ENCODE results near the gene TBRG1. TPM values are rescaled to one million over a fixed set of nuclear protein-coding genes. Genes with fewer than 3 reads are reported as not detected.

Gene TBRG1
- total and polyA plus RNA-seq, 2 experiments from 2014 or later = 27.6 to 43.1 TPM

DNA sequence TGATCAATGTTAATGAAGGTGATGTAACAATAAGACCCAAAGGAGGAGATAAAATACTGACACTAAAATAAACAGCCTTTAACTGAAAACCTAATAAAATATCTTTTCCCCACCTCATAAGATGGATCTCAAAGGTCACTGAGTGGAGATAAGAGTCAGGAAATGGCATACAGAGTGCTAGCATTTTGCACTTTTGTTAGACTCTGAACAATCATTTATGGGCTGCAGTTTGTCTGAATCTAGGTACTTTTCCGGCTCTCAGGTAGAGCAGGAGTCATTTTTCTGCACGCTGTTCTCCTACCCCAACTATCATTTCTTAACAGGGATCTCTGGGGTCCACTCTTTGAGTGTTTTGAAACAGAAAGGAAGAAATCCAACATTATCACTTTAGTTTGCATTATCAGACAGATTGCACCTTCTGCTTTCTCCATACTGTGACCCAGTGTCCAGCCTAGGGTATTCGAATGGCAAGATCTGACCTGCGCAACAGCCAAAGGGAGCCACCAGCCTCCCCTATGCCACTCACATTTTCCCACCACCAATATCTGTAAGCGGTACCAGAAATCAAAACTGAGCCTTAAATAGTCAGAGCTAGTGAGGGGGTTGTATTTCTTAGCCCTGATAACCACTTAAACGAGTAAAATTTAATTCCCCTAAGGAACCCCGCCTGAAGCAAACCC, 50.0 kb downstream of the TBRG1 start:
- WGBS, 2 experiments (ENCODE audit: low coverage in 1 of 2, low lambda C conversion rate in 2 of 2, missing lambda C conversion rate in 2 of 2) = 57 to 58% methylated on average over 7 of the region's 7 CpGs
- no peaks in the 10 kb centered on the region for H4K20me1 ChIP-seq (ENCODE audit: insufficient read depth)

DNA sequence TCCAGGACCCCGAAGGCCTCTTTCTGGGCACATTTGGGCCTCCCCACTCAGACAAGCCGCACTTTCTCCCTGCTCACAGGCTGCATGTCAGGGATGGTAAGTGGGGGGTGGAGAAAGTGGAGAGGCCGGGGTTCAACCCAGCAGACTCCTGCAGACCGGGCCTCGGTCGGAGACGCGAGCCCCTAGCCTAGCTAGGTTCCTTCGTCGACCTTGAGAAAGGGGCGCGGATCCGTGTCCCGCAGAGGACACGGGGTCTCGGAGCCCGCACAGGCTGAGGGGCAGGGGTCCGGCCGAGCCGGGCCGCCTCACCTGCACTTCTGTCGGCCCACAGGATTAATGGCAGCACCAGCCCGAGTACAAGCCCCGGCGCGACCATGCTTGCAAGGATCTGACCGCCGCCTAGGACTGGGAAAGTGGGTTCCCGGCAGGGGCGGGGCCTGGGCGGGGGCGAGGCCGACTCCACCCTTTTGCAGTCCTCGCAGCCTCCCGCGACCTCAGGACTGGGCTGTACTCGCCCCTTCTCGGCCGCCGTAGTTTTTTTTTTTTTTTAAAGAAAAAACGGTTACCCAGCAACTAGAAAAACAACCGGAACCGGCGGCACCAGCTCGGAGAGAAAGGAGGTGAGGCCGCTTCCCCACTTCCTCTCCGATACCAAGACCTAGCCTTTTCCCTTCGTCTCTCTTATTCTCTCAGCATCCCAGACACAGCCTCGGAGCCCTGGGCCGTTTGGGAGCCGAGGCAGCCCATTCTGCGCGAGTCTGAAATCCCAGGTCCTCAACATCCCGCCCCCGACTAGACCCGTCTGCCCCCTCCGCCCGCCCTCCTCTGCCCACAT, 50.9 kb downstream of the TBRG1 start, which contains the start of the genes SIAE and SPA17:
TSS of gene SIAE (minus strand) at position 407 of the 835 bp plus-strand sequence. CDS start at position 376, 31 bp downstream.
TSS of gene SPA17 (plus strand) at position 572 of the 835 bp plus-strand sequence. CDS start 1,361 bp downstream, outside the sequence.
- TF ChIP-seq EZH2 (IDR thresholded peaks at IDR 0.05; ENCODE audit: insufficient read depth, poor library complexity, severe bottlenecking) = no peak
- H3K4me1 ChIP-seq (ENCODE audit: insufficient read depth) = peaks cover 18% of the 10 kb centered on the region
- in situ Hi-C loops (cut with MboI) = loop anchor here (10.0 kb wide), 1 partner anchor 91 kb away; the partner anchor contains the start of gene ESAM

More for the DNA sequence above, 50.0 kb downstream of the TBRG1 start:
- H3K36me3 ChIP-seq (ENCODE audit: low read depth) = no peaks in the 10 kb centered on the region
- peaks cover 18% of the 10 kb centered on the region for H3K4me1 ChIP-seq (ENCODE audit: insufficient read depth)
- H3K9me3 ChIP-seq (ENCODE audit: low read depth) = no peaks in the 10 kb centered on the region
- H3K9ac ChIP-seq = peak overlapping the region; percentile 89
- DNase-seq = no peak
- H3K4me3 ChIP-seq = peak overlapping the region; percentile 89
- H3F3A ChIP-seq (ENCODE audit: insufficient read depth) = no peaks in the 10 kb centered on the region
- H2AFZ ChIP-seq = peak overlapping the region; percentile 93
- no peaks in the 10 kb centered on the region for H3K79me2 ChIP-seq (ENCODE audit: insufficient read depth)
- in situ Hi-C loops (cut with MboI) = loop anchor here (10.0 kb wide), 1 partner anchor 92 kb away; the partner anchor contains the start of gene ESAM
- H3K27ac ChIP-seq = no peak overlapping the region
- H3K27me3 ChIP-seq (replicated peaks; ENCODE audit: insufficient read depth) = no peaks in the 10 kb centered on the region
- peak overlapping the region; percentile 93 for H3K4me2 ChIP-seq (ENCODE audit: unreplicated experiment)
- H3K9me2 ChIP-seq (ENCODE audit: insufficient read depth) = no peaks in the 10 kb centered on the region
- TF ChIP-seq EZH2 (IDR thresholded peaks at IDR 0.05; ENCODE audit: insufficient read depth, poor library complexity, severe bottlenecking) (no peak), EZH2phosphoT487 (IDR thresholded peaks at IDR 0.05; ENCODE audit: insufficient read depth, low read depth) (no peak)

DNA sequence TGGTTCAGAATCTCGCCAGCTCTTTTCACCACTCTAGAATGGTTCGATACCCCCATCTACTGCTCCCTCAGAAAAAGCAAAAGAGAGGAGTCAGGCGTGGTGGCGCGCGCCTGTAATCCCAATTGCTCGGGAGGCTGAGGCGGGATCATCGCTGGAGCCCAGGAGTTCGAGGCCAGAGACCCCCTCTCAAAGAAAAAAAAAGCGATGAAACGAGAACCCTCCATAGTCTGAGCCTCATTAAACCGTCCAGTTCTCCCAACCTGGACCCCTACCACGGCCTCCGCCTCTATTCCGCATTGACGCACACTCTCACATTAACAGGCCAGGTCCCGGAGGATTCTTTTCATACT, 51.5 kb downstream of the TBRG1 start:
- no peaks in the 10 kb centered on the region for H3K36me3 ChIP-seq (ENCODE audit: low read depth)
- no peaks in the 10 kb centered on the region for H3K79me2 ChIP-seq (ENCODE audit: insufficient read depth)
- H3K9me3 ChIP-seq (ENCODE audit: low read depth) = no peaks in the 10 kb centered on the region
- H3K9ac ChIP-seq = peak overlapping the region; percentile 89
- peak overlapping the region; percentile 93 for H2AFZ ChIP-seq
- H3K9me2 ChIP-seq (ENCODE audit: insufficient read depth) = no peaks in the 10 kb centered on the region
- H3K27me3 ChIP-seq (replicated peaks; ENCODE audit: insufficient read depth) = no peaks in the 10 kb centered on the region
- H3K27ac ChIP-seq = peak overlapping the region; percentile 69
- no peak for DNase-seq
- peaks cover 18% of the 10 kb centered on the region for H3K4me1 ChIP-seq (ENCODE audit: insufficient read depth)
- H4K20me1 ChIP-seq (ENCODE audit: insufficient read depth) = no peaks in the 10 kb centered on the region
- H3F3A ChIP-seq (ENCODE audit: insufficient read depth) = no peaks in the 10 kb centered on the region
- peak overlapping the region; percentile 84 for H3K4me2 ChIP-seq (ENCODE audit: unreplicated experiment)
- 23 to 28% methylated on average over 17 to 18 of the region's 18 CpGs for WGBS, 2 experiments (ENCODE audit: low coverage in 1 of 2, low lambda C conversion rate in 2 of 2, missing lambda C conversion rate in 2 of 2)
- in situ Hi-C loops (cut with MboI) = loop anchor here (10.0 kb wide), 1 partner anchor 91 kb away; the partner anchor contains the start of gene ESAM
- peak overlapping the region; percentile 89 for H3K4me3 ChIP-seq
- TF ChIP-seq EZH2phosphoT487 (IDR thresholded peaks at IDR 0.05; ENCODE audit: insufficient read depth, low read depth) (no peak), EZH2 (IDR thresholded peaks at IDR 0.05; ENCODE audit: insufficient read depth, poor library complexity, severe bottlenecking) (no peak)

More for the DNA sequence above, 50.9 kb downstream of the TBRG1 start, which contains the start of the genes SIAE and SPA17:
- peak within 1 kb of the TSS; percentile 89 for H3K4me3 ChIP-seq
- no peaks in the 10 kb centered on the region for H3K79me2 ChIP-seq (ENCODE audit: insufficient read depth)
- no peaks in the 10 kb centered on the region for H3K9me2 ChIP-seq (ENCODE audit: insufficient read depth)
- H3K4me2 ChIP-seq (ENCODE audit: unreplicated experiment) = peak within 1 kb of the TSS; percentile 93
- H3F3A ChIP-seq (ENCODE audit: insufficient read depth) = no peaks in the 10 kb centered on the region
- H3K9ac ChIP-seq = peak within 1 kb of the TSS; percentile 89
- peak within 1 kb of the TSS; percentile 93 for H2AFZ ChIP-seq
- WGBS, 2 experiments (ENCODE audit: low coverage in 1 of 2, low lambda C conversion rate in 2 of 2, missing lambda C conversion rate in 2 of 2) = 1 to 2% methylated on average over 50 to 58 of the region's 58 CpGs
- H3K36me3 ChIP-seq (ENCODE audit: low read depth) = no peaks in the 10 kb centered on the region
- no peaks in the 10 kb centered on the region for H3K27me3 ChIP-seq (replicated peaks; ENCODE audit: insufficient read depth)
- peak; percentile 97 for DNase-seq
- no peaks in the 10 kb centered on the region for H3K9me3 ChIP-seq (ENCODE audit: low read depth)
- H3K27ac ChIP-seq = peak within 1 kb of the TSS; percentile 69
- no peaks in the 10 kb centered on the region for H4K20me1 ChIP-seq (ENCODE audit: insufficient read depth)

DNA sequence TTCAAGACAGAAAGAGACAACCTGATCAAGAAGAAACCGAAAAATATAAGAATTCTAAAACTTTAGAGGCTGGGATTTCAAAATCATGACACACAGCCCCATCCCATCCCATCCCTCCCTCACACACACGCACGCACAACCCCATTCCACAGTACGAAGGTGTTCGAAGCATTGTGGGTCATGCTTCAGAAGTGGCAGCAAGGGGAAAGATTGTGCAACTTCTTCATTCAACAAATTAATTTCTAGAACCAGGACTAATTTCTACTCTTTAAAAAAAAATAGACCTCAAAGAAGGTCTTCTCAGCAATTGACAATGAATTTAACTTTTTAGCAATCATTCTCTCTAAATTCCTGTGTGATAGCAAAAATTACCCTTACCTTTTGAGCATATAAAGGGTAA, 51.9 kb downstream of the TBRG1 start:
- peak overlapping the region; percentile 89 for H3K9ac ChIP-seq
- H3K9me2 ChIP-seq (ENCODE audit: insufficient read depth) = no peaks in the 10 kb centered on the region
- no peaks in the 10 kb centered on the region for H3K79me2 ChIP-seq (ENCODE audit: insufficient read depth)
- no peaks in the 10 kb centered on the region for H3F3A ChIP-seq (ENCODE audit: insufficient read depth)
- H3K4me2 ChIP-seq (ENCODE audit: unreplicated experiment) = peak overlapping the region; percentile 84
- DNase-seq = no peak
- H3K4me3 ChIP-seq = peak overlapping the region; percentile 89
- H3K36me3 ChIP-seq (ENCODE audit: low read depth) = no peaks in the 10 kb centered on the region
- in situ Hi-C loops (cut with MboI) = loop anchor here (10.0 kb wide), 1 partner anchor 90 kb away; the partner anchor contains the start of gene ESAM
- TF ChIP-seq EZH2phosphoT487 (IDR thresholded peaks at IDR 0.05; ENCODE audit: insufficient read depth, low read depth) = no peak
- TF ChIP-seq EZH2 (IDR thresholded peaks at IDR 0.05; ENCODE audit: insufficient read depth, poor library complexity, severe bottlenecking) = no peak
- H3K27ac ChIP-seq = peak overlapping the region; percentile 69
- peaks cover 18% of the 10 kb centered on the region for H3K4me1 ChIP-seq (ENCODE audit: insufficient read depth)
- WGBS, 2 experiments (ENCODE audit: low coverage in 1 of 2, low lambda C conversion rate in 2 of 2, missing lambda C conversion rate in 2 of 2) = 89 to 91% methylated on average over 5 of the region's 5 CpGs
- no peaks in the 10 kb centered on the region for H4K20me1 ChIP-seq (ENCODE audit: insufficient read depth)
- H3K27me3 ChIP-seq (replicated peaks; ENCODE audit: insufficient read depth) = no peaks in the 10 kb centered on the region
- H3K9me3 ChIP-seq (ENCODE audit: low read depth) = no peaks in the 10 kb centered on the region
- H2AFZ ChIP-seq = peak overlapping the region; percentile 93
